ENCODE data around the gene ANKRD11.

Gene ANKRD11

DNA sequence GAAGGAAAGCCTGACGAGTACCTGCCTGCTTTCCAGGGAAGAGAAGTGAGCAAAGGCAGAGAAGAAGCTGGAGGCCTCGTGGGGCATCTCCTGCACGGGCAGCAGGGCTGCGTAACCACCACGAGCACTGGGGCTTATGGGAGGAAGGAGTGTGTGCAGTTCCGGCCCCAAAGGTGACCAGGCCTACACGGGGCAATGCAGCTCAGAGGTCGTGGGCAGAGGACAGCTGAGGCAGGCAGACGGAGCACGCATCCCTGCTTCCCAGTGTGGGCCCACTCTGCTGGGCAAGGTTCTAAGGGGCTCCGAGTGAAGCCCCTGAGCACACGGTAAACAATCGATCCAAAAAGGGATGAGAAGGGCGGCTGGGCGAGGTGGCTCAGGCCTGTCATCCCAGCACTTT is 109.7 kb downstream of the ANKRD11 start:
- Histone ChIP-seq H3K36me3 (ENCODE audit: low read length) (no peaks in the 10 kb centered on the region), H3K27ac (ENCODE audit: low read depth, low read length) (no peak overlapping the region), H3K9me2 (replicated peaks; ENCODE audit: insufficient read depth, low read length) (no peaks in the 10 kb centered on the region), H3K9ac (ENCODE audit: low read length) (no peak overlapping the region), H3K79me2 (ENCODE audit: insufficient read depth, low read length) (peaks cover 99% of the 10 kb centered on the region), H4K20me1 (ENCODE audit: low read depth, low read length) (peaks cover 46% of the 10 kb centered on the region), H3K4me2 (ENCODE audit: low read depth, low read length, poor library complexity, severe bottlenecking) (no peak overlapping the region), H3F3A (ENCODE audit: insufficient read depth) (peaks cover 4% of the 10 kb centered on the region; the same call in 1 of the 2 replicates), H3K9me3 (ENCODE audit: insufficient read depth, low read length) (0 out of 2 replicates have a peak, but pooled peaks cover 4% of the 10 kb centered on the region), H2AFZ (ENCODE audit: low read depth, low read length, severe bottlenecking) (no peak overlapping the region), H3K4me3 (ENCODE audit: insufficient read depth, low read length, poor library complexity, severe bottlenecking) (no peak overlapping the region), H3K27me3 (ENCODE audit: low read length) (no peaks in the 10 kb centered on the region)
- TF ChIP-seq EZH2phosphoT487 (conservative IDR thresholded peaks at IDR 0.05; ENCODE audit: low read length): no peak
- TF ChIP-seq, protein P1, sequence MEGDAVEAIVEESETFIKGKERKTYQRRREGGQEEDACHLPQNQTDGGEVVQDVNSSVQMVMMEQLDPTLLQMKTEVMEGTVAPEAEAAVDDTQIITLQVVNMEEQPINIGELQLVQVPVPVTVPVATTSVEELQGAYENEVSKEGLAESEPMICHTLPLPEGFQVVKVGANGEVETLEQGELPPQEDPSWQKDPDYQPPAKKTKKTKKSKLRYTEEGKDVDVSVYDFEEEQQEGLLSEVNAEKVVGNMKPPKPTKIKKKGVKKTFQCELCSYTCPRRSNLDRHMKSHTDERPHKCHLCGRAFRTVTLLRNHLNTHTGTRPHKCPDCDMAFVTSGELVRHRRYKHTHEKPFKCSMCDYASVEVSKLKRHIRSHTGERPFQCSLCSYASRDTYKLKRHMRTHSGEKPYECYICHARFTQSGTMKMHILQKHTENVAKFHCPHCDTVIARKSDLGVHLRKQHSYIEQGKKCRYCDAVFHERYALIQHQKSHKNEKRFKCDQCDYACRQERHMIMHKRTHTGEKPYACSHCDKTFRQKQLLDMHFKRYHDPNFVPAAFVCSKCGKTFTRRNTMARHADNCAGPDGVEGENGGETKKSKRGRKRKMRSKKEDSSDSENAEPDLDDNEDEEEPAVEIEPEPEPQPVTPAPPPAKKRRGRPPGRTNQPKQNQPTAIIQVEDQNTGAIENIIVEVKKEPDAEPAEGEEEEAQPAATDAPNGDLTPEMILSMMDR (IDR thresholded peaks at IDR 0.05; ENCODE audit: insufficient read depth, low read length, poor library complexity, severe bottlenecking): no peak

DNA sequence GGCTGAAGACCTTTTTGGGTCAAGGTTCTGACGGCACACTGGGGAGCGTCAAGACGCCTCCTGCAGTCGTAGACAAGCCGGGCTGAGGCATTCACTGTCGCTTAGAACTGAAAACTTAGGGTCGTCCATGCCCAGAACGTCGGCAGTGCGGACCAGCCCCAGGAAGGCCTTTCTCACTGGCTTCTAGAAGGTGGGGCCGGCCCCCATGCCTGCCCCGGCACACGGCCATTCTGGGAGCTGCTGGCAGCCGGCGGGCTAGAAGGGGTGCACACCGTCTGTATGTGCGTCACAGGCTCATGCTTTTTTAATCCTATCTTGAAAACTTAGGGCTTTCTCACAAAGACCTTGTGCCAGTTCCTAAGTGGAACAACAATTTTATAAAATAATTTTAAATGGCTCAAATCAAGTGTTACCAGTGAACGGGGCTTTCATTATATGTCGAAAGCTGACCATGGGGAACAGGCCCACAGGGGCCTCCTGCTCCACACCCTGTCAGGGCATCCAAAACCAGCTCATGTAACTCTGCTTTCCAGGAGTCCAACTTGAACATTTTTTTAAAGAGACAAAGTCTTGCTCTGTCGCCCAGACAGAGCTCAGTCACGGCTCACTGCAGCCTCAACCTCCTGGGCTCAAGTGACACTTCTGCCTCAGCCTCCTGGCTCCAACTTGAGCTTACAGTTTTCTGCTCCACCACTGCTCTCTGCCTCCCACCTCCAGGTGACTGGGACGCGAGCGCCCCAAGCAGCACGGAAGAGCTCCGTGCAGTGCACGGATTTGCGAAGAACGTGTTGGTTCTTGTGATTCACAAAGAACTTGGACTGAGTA is 111.2 kb downstream of the ANKRD11 start:
- Histone ChIP-seq H3K4me3 (ENCODE audit: insufficient read depth, low read length, poor library complexity, severe bottlenecking) (no peak overlapping the region), H3K9ac (ENCODE audit: low read length) (no peak overlapping the region), H3K36me3 (ENCODE audit: low read length) (no peaks in the 10 kb centered on the region), H3K79me2 (ENCODE audit: insufficient read depth, low read length) (peaks cover 99% of the 10 kb centered on the region), H3K27me3 (ENCODE audit: low read length) (no peaks in the 10 kb centered on the region), H3F3A (ENCODE audit: insufficient read depth) (peaks cover 14% of the 10 kb centered on the region), H3K27ac (ENCODE audit: low read depth, low read length) (no peak overlapping the region), H2AFZ (ENCODE audit: low read depth, low read length, severe bottlenecking) (no peak overlapping the region), H3K9me3 (ENCODE audit: insufficient read depth, low read length) (0 out of 2 replicates have a peak, but pooled peaks cover 4% of the 10 kb centered on the region), H3K4me2 (ENCODE audit: low read depth, low read length, poor library complexity, severe bottlenecking) (no peak overlapping the region), H3K9me2 (replicated peaks; ENCODE audit: insufficient read depth, low read length) (no peaks in the 10 kb centered on the region), H4K20me1 (ENCODE audit: low read depth, low read length) (peaks cover 51% of the 10 kb centered on the region)
- TF ChIP-seq, protein P1 (IDR thresholded peaks at IDR 0.05; ENCODE audit: insufficient read depth, low read length, poor library complexity, severe bottlenecking): no peak
- TF ChIP-seq EZH2phosphoT487 (conservative IDR thresholded peaks at IDR 0.05; ENCODE audit: low read length): no peak

DNA sequence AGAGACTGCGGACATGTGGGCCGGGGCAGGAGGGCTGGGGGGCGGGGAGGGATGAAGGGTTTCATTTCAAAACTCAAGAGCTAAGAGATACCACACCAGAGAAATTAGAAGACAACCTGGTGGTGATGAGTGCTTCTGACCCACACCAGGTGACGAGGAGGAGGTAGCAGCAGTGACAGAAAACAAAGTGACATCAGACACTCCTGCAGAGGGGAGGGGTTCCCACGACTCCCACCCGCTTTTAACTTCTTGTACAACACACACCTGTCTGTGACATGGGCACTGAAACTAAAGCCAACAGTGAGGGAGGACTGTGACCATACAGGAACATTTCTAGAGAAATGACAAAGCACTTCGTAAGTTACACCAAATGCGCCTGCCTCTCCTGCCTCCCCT is 112.9 kb downstream of the ANKRD11 start:
- Histone ChIP-seq H2AFZ (ENCODE audit: low read depth, low read length, severe bottlenecking) (no peak overlapping the region), H3K4me3 (ENCODE audit: insufficient read depth, low read length, poor library complexity, severe bottlenecking) (no peak overlapping the region), H3K79me2 (ENCODE audit: insufficient read depth, low read length) (peaks cover 99% of the 10 kb centered on the region), H3K9ac (ENCODE audit: low read length) (no peak overlapping the region), H3K27me3 (ENCODE audit: low read length) (no peaks in the 10 kb centered on the region), H3K36me3 (ENCODE audit: low read length) (no peaks in the 10 kb centered on the region), H3K9me3 (ENCODE audit: insufficient read depth, low read length) (0 out of 2 replicates have a peak, but pooled peaks cover 4% of the 10 kb centered on the region), H3K4me2 (ENCODE audit: low read depth, low read length, poor library complexity, severe bottlenecking) (no peak overlapping the region), H3F3A (ENCODE audit: insufficient read depth) (peaks cover 14% of the 10 kb centered on the region), H3K27ac (ENCODE audit: low read depth, low read length) (no peak overlapping the region), H4K20me1 (ENCODE audit: low read depth, low read length) (peaks cover 55% of the 10 kb centered on the region), H3K9me2 (replicated peaks; ENCODE audit: insufficient read depth, low read length) (no peaks in the 10 kb centered on the region)
- TF ChIP-seq EZH2phosphoT487 (conservative IDR thresholded peaks at IDR 0.05; ENCODE audit: low read length): no peak
- TF ChIP-seq, protein P1 (IDR thresholded peaks at IDR 0.05; ENCODE audit: insufficient read depth, low read length, poor library complexity, severe bottlenecking): no peak

Measured in SU-DHL-6 (cell line).